Measurements from ENCODE around the gene CFAP99.

Gene CFAP99

GRCh38 chr4:2468456-2469191 is 49.9 kb downstream of the CFAP99 start, which contains the start of gene RNF4:
Gene RNF4, plus strand, starts transcription at chr4:2469106. Its CDS starts 21,388 bp downstream, at chr4:2490494.
- Histone ChIP-seq H3K4me1 (ENCODE audit: insufficient read depth, insufficient read length) (no peaks in the 10 kb centered on the region), H3K9ac (ENCODE audit: insufficient read length, low read depth) (peak within 1 kb of the TSS; percentile 100), H3K36me3 (ENCODE audit: insufficient read depth, insufficient read length, low read length) (peaks cover 50% of the 10 kb centered on the region), H3K4me3 (ENCODE audit: insufficient read length, low read depth) (peak within 1 kb of the TSS; percentile 98), H3K9me3 (ENCODE audit: insufficient read depth, low read length) (peaks cover 5% of the 10 kb centered on the region; the same call in 1 of the 2 replicates), H3K27me3 (ENCODE audit: insufficient read depth, insufficient read length) (peaks cover 4% of the 10 kb centered on the region)
- DNase-seq (ENCODE audit: low read depth, low spot score), result peak; percentile 94
- TF ChIP-seq ZNF274 (IDR thresholded peaks at IDR 0.05; ENCODE audit: low read depth, low read length) (no peak), YY1 (IDR thresholded peaks at IDR 0.05; ENCODE audit: insufficient read depth, insufficient read length) (no peak), SUZ12 (IDR thresholded peaks at IDR 0.05; ENCODE audit: extremely low read depth, insufficient read depth, insufficient read length) (no peak)

- TF ChIP-seq ZNF274 (IDR thresholded peaks at IDR 0.05; ENCODE audit: low read depth, low read length), result no peak
- TF ChIP-seq SUZ12 (IDR thresholded peaks at IDR 0.05; ENCODE audit: extremely low read depth, insufficient read depth, insufficient read length), result no peak
- TF ChIP-seq YY1 (IDR thresholded peaks at IDR 0.05; ENCODE audit: insufficient read depth, insufficient read length), result no peak
- H3K36me3 ChIP-seq (ENCODE audit: insufficient read depth, insufficient read length, low read length), result peaks cover 54% of the 10 kb centered on the region
- peak overlapping the region; percentile 100 for H3K9ac ChIP-seq (ENCODE audit: insufficient read length, low read depth)
- no peaks in the 10 kb centered on the region for H3K4me1 ChIP-seq (ENCODE audit: insufficient read depth, insufficient read length)
- peaks cover 5% of the 10 kb centered on the region; the same call in 1 of the 2 replicates for H3K9me3 ChIP-seq (ENCODE audit: insufficient read depth, low read length)
- DNase-seq (ENCODE audit: low read depth, low spot score), result no peak
- peak overlapping the region; percentile 98 for H3K4me3 ChIP-seq (ENCODE audit: insufficient read length, low read depth)
- H3K27me3 ChIP-seq (ENCODE audit: insufficient read depth, insufficient read length), result peaks cover 3% of the 10 kb centered on the region
These were observed 50.6 kb downstream of the CFAP99 start for GRCh38 chr4:2469192-2469984.

GRCh38 chr4:2470791-2471190 is 52.0 kb downstream of the CFAP99 start:
- H3K4me1 ChIP-seq (ENCODE audit: insufficient read depth, insufficient read length), result no peaks in the 10 kb centered on the region
- H3K36me3 ChIP-seq (ENCODE audit: insufficient read depth, insufficient read length, low read length), result peaks cover 56% of the 10 kb centered on the region
- no peak for DNase-seq (ENCODE audit: low read depth, low spot score)
- no peaks in the 10 kb centered on the region for H3K27me3 ChIP-seq (ENCODE audit: insufficient read depth, insufficient read length)
- H3K9me3 ChIP-seq (ENCODE audit: insufficient read depth, low read length), result peaks cover 5% of the 10 kb centered on the region; the same call in 1 of the 2 replicates
- H3K9ac ChIP-seq (ENCODE audit: insufficient read length, low read depth), result peak overlapping the region; percentile 51
- TF ChIP-seq ZNF274 (IDR thresholded peaks at IDR 0.05; ENCODE audit: low read depth, low read length) (no peak), SUZ12 (IDR thresholded peaks at IDR 0.05; ENCODE audit: extremely low read depth, insufficient read depth, insufficient read length) (no peak)
- peak overlapping the region; percentile 98 for H3K4me3 ChIP-seq (ENCODE audit: insufficient read length, low read depth)

- Histone ChIP-seq H3K4me3 (ENCODE audit: insufficient read length, low read depth) (no peak overlapping the region), H3K27me3 (ENCODE audit: insufficient read depth, insufficient read length) (no peaks in the 10 kb centered on the region), H3K4me1 (ENCODE audit: insufficient read depth, insufficient read length) (no peaks in the 10 kb centered on the region), H3K9ac (ENCODE audit: insufficient read length, low read depth) (no peak overlapping the region), H3K9me3 (ENCODE audit: insufficient read depth, low read length) (peaks cover 5% of the 10 kb centered on the region; the same call in 1 of the 2 replicates), H3K36me3 (ENCODE audit: insufficient read depth, insufficient read length, low read length) (peaks cover 50% of the 10 kb centered on the region)
- no peak for DNase-seq (ENCODE audit: low read depth, low spot score)
- TF ChIP-seq SUZ12 (IDR thresholded peaks at IDR 0.05; ENCODE audit: extremely low read depth, insufficient read depth, insufficient read length) (no peak), ZNF274 (IDR thresholded peaks at IDR 0.05; ENCODE audit: low read depth, low read length) (no peak), YY1 (IDR thresholded peaks at IDR 0.05; ENCODE audit: insufficient read depth, insufficient read length) (no peak)
These were observed 53.4 kb downstream of the CFAP99 start for GRCh38 chr4:2472187-2472586.

GRCh38 chr4:2478229-2478628 is 59.5 kb downstream of the CFAP99 start:
- no peak for DNase-seq (ENCODE audit: low read depth, low spot score)
- peaks cover 39% of the 10 kb centered on the region for H3K36me3 ChIP-seq (ENCODE audit: insufficient read depth, insufficient read length, low read length)
- no peak for TF ChIP-seq ZNF274 (IDR thresholded peaks at IDR 0.05; ENCODE audit: low read depth, low read length)
- no peak for TF ChIP-seq YY1 (IDR thresholded peaks at IDR 0.05; ENCODE audit: insufficient read depth, insufficient read length)
- no peak for TF ChIP-seq SUZ12 (IDR thresholded peaks at IDR 0.05; ENCODE audit: extremely low read depth, insufficient read depth, insufficient read length)
- no peak overlapping the region for H3K4me3 ChIP-seq (ENCODE audit: insufficient read length, low read depth)
- no peaks in the 10 kb centered on the region for H3K27me3 ChIP-seq (ENCODE audit: insufficient read depth, insufficient read length)
- H3K9me3 ChIP-seq (ENCODE audit: insufficient read depth, low read length), result no peaks in the 10 kb centered on the region
- H3K9ac ChIP-seq (ENCODE audit: insufficient read length, low read depth), result no peak overlapping the region
- H3K4me1 ChIP-seq (ENCODE audit: insufficient read depth, insufficient read length), result peaks cover 13% of the 10 kb centered on the region

GRCh38 chr4:2480649-2481048 is 61.9 kb downstream of the CFAP99 start:
- H3K4me1 ChIP-seq (ENCODE audit: insufficient read depth, insufficient read length), result peaks cover 22% of the 10 kb centered on the region
- TF ChIP-seq ZNF274 (IDR thresholded peaks at IDR 0.05; ENCODE audit: low read depth, low read length) (no peak), SUZ12 (IDR thresholded peaks at IDR 0.05; ENCODE audit: extremely low read depth, insufficient read depth, insufficient read length) (no peak), YY1 (IDR thresholded peaks at IDR 0.05; ENCODE audit: insufficient read depth, insufficient read length) (no peak)
- H3K9ac ChIP-seq (ENCODE audit: insufficient read length, low read depth), result no peak overlapping the region
- H3K9me3 ChIP-seq (ENCODE audit: insufficient read depth, low read length), result no peaks in the 10 kb centered on the region
- no peak overlapping the region for H3K4me3 ChIP-seq (ENCODE audit: insufficient read length, low read depth)
- H3K36me3 ChIP-seq (ENCODE audit: insufficient read depth, insufficient read length, low read length), result peaks cover 32% of the 10 kb centered on the region
- no peaks in the 10 kb centered on the region for H3K27me3 ChIP-seq (ENCODE audit: insufficient read depth, insufficient read length)
- DNase-seq (ENCODE audit: low read depth, low spot score), result no peak

GRCh38 chr4:2482192-2482591 is 63.4 kb downstream of the CFAP99 start:
- Histone ChIP-seq H3K9ac (ENCODE audit: insufficient read length, low read depth) (no peak overlapping the region), H3K36me3 (ENCODE audit: insufficient read depth, insufficient read length, low read length) (peaks cover 28% of the 10 kb centered on the region), H3K4me3 (ENCODE audit: insufficient read length, low read depth) (no peak overlapping the region), H3K27me3 (ENCODE audit: insufficient read depth, insufficient read length) (no peaks in the 10 kb centered on the region), H3K4me1 (ENCODE audit: insufficient read depth, insufficient read length) (peaks cover 22% of the 10 kb centered on the region), H3K9me3 (ENCODE audit: insufficient read depth, low read length) (no peaks in the 10 kb centered on the region)
- DNase-seq (ENCODE audit: low read depth, low spot score), result no peak
- TF ChIP-seq YY1 (IDR thresholded peaks at IDR 0.05; ENCODE audit: insufficient read depth, insufficient read length), result no peak
- TF ChIP-seq SUZ12 (IDR thresholded peaks at IDR 0.05; ENCODE audit: extremely low read depth, insufficient read depth, insufficient read length), result no peak

Data from NT2/D1 (cell line).